K562 (cell line): ENCODE results near the gene NQO2. TPM values are rescaled to one million over a fixed set of nuclear protein-coding genes. Genes with fewer than 3 reads are reported as not detected.
"Not testable (repeated sequence)": the region's sequence is repeated elsewhere in the genome, so short reads cannot be mapped to it uniquely, and the experiment has no call there.

Source experiments
- ADNP ChIP-seq: fragments of 200-800 bp; sonication (Bioruptor generic); IDR thresholded peaks from 2 replicates; pipeline ENCODE4 v1.6.1; 2016; ENCODE audit warnings: missing genetic modification characterization, missing compliant biosample characterization
- BCOR ChIP-seq: fragments of 450-650 bp; IDR thresholded peaks from 2 replicates; pipeline ENCODE4 v1.6.1; 2016
- KLF6 ChIP-seq: fragments of 250-450 bp; sonication (Bioruptor Pico); IDR thresholded peaks from 2 replicates; pipeline ENCODE4 v1.4.0; 2020; ENCODE audit warnings: mild to moderate bottlenecking, moderate library complexity, borderline replicate concordance
- MEF2D ChIP-seq: conservative IDR thresholded peaks from 2 replicates; pipeline ENCODE4 v1.6.1; 2016; ENCODE audit warnings: low read depth, missing genetic modification characterization, missing compliant biosample characterization
- PTRF ChIP-seq: fragments of 450-650 bp; IDR thresholded peaks from 2 replicates; pipeline ENCODE4 v1.6.1; 2016; ENCODE audit warnings: mild to moderate bottlenecking, missing genetic modification characterization, missing compliant biosample characterization
- SMAD4 ChIP-seq: fragments of 250-450 bp; sonication (Bioruptor Pico); conservative IDR thresholded peaks from 2 replicates; pipeline ENCODE4 v1.8.0; 2021; ENCODE audit warnings: inconsistent platforms, mild to moderate bottlenecking, moderate library complexity
- ZNF354B ChIP-seq: fragments of 250-450 bp; sonication (Bioruptor Pico); IDR thresholded peaks from 2 replicates; pipeline ENCODE4 v1.4.0; 2020
- ZNF589 ChIP-seq: fragments of 200-800 bp; sonication (Bioruptor generic); IDR thresholded peaks from 2 replicates; pipeline ENCODE4 v1.6.1; 2016; ENCODE audit warnings: low read depth, missing genetic modification characterization, missing compliant biosample characterization
- polyA plus RNA-seq, 8 experiments: library from polyadenylated mRNA; depleted of rRNA in 4 of 8; stranded (reverse) in 5 of 8; unstranded in 3 of 8; fragments of >200 nt; fragmentation: Nextera tagmentation in 2 of 8; fragmentation: Illumina TruSeq in 1 of 8; extraction: Ambion mirVana in 2 of 8; extraction: Trizol in 1 of 8; gene quantifications; 2 replicates each; pipeline versions ENCODE4 v1.2.1 to v1.2.3, GENCODE V29; 2011 to 2014; ENCODE audit warnings: inconsistent platforms in 1 of 8, missing spikeins in 1 of 8
- total RNA-seq, 7 experiments: library from RNA; depleted of rRNA in 6 of 7; stranded (reverse); fragments of >200 nt in 6 of 7; fragmentation: Illumina TruSeq in 2 of 7; extraction: Trizol in 2 of 7; gene quantifications; 2 replicates each; pipeline versions ENCODE4 v1.2.1 to v1.2.3, GENCODE V29; 2011 to 2021; ENCODE audit warnings: low replicate concordance in 1 of 7
- TF ChIP-seq, protein P1 (sequence below): sonication (generic); formaldehyde crosslinking; IDR thresholded peaks from 2 replicates; pipeline ENCODE4 v1.9.0; 2022; ENCODE audit warnings: mild to moderate bottlenecking, missing genetic modification reagents
- TF ChIP-seq, protein P2 (sequence below), 2 experiments: fragments of 450-650 bp in 1 of 2; sonication (generic) in 1 of 2; formaldehyde crosslinking in 1 of 2; IDR thresholded peaks; 2 replicates each; pipeline versions ENCODE4 v1.7.1 to v1.9.0; 2016 to 2022; ENCODE audit warnings: inconsistent platforms in 1 of 2, mild to moderate bottlenecking in 1 of 2, missing genetic modification reagents in 1 of 2

The NQO2 gene
- total and polyA plus RNA-seq, 9 of the 15 experiments (the other 6 are each of a cell fraction or from before 2014, with no cell fraction given): 54.6 to 214 (median 116) TPM

DNA sequence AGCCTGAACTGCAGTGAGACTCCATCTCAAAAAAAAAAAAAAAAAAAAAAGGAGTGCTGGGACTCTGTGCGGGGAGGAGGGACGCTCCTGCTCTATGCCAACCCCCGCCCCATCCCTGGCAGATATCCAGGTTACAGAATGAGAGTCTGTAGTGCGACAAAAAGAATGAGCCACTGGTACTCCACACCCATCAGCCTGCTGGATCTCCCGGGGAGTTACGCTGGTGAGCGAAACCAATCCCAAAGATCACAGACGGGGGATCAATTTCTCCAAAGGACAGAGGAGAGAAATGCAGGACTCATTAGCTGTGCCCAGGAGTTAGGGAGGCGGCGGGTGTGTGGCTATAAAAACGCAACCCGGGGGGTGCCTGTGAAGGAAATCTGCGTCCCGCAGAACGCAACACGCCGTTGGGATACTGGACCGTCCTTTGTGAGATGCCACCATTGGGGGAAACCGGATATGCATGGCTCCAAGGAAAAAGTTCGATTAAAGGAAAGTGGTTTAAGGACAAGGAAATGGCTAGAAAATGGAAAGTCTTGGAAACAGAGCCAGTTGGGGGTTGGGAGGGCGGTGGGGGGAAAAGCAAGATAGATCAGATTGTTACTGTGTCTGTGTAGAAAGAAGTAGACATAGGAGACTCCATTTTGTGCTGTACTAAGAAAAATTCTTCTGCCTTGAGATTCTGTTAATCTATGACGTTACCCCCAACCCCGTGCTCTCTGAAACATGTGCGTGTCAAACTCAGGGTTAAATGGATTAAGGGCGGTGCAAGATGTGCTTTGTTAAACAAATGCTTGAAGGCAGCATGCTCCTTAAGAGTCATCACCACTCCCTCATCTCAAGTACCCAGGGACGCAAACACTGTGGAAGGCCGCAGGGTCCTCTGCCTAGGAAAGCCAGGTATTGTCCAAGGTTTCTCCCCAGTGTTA lies 54.8 kb downstream of the NQO2 start (continued):
- TF ChIP-seq ADNP: peak; percentile 97
- peak; percentile 89 for TF ChIP-seq SMAD4 (CRISPR knock-in tag)
- TF ChIP-seq ZNF589 (CRISPR knock-in tag): peak; percentile 67; the same call in 1 of the 2 replicates
- TF ChIP-seq, protein P1, sequence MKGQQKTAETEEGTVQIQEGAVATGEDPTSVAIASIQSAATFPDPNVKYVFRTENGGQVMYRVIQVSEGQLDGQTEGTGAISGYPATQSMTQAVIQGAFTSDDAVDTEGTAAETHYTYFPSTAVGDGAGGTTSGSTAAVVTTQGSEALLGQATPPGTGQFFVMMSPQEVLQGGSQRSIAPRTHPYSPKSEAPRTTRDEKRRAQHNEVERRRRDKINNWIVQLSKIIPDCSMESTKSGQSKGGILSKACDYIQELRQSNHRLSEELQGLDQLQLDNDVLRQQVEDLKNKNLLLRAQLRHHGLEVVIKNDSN (CRISPR knock-in tag): 0 out of 2 replicates have a peak, but pooled peaks have one; percentile 4
- TF ChIP-seq PTRF (tag): peak; percentile 80
- peak; percentile 89 for TF ChIP-seq KLF6
- 0 out of 2 replicates have a peak, but pooled peaks have one; percentile 29 for TF ChIP-seq ZNF354B
- TF ChIP-seq BCOR: 0 out of 2 replicates have a peak, but pooled peaks have one; percentile 3
- TF ChIP-seq, protein P2, sequence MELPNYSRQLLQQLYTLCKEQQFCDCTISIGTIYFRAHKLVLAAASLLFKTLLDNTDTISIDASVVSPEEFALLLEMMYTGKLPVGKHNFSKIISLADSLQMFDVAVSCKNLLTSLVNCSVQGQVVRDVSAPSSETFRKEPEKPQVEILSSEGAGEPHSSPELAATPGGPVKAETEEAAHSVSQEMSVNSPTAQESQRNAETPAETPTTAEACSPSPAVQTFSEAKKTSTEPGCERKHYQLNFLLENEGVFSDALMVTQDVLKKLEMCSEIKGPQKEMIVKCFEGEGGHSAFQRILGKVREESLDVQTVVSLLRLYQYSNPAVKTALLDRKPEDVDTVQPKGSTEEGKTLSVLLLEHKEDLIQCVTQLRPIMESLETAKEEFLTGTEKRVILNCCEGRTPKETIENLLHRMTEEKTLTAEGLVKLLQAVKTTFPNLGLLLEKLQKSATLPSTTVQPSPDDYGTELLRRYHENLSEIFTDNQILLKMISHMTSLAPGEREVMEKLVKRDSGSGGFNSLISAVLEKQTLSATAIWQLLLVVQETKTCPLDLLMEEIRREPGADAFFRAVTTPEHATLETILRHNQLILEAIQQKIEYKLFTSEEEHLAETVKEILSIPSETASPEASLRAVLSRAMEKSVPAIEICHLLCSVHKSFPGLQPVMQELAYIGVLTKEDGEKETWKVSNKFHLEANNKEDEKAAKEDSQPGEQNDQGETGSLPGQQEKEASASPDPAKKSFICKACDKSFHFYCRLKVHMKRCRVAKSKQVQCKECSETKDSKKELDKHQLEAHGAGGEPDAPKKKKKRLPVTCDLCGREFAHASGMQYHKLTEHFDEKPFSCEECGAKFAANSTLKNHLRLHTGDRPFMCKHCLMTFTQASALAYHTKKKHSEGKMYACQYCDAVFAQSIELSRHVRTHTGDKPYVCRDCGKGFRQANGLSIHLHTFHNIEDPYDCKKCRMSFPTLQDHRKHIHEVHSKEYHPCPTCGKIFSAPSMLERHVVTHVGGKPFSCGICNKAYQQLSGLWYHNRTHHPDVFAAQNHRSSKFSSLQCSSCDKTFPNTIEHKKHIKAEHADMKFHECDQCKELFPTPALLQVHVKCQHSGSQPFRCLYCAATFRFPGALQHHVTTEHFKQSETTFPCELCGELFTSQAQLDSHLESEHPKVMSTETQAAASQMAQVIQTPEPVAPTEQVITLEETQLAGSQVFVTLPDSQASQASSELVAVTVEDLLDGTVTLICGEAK (IDR thresholded peaks at IDR 0.05): peak; percentile 5; the same call in 1 of the 2 replicates
- TF ChIP-seq, protein P2 (CRISPR knock-in tag; IDR thresholded peaks at IDR 0.05): not testable (repeated sequence)
- peak; percentile 72; the same call in 1 of the 2 replicates for TF ChIP-seq MEF2D (tag)
